ENCODE data around the gene C22orf42.

The C22orf42 gene, protein sequence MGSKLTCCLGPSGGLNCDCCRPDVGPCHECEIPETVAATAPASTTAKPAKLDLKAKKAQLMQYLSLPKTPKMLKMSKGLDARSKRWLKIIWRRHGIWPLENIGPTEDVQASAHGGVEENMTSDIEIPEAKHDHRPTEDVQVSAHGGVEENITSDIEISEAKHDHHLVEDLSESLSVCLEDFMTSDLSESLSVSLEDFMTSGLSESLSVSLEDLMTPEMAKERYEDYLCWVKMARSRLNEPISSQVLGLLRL

GRCh38 chr22:32158712-32159533 is at the start of gene C22orf42:
C22orf42 (minus strand) TSS chr22:32159303; CDS start chr22:32159215, 88 bp downstream.
- TF ChIP-seq, protein P1, sequence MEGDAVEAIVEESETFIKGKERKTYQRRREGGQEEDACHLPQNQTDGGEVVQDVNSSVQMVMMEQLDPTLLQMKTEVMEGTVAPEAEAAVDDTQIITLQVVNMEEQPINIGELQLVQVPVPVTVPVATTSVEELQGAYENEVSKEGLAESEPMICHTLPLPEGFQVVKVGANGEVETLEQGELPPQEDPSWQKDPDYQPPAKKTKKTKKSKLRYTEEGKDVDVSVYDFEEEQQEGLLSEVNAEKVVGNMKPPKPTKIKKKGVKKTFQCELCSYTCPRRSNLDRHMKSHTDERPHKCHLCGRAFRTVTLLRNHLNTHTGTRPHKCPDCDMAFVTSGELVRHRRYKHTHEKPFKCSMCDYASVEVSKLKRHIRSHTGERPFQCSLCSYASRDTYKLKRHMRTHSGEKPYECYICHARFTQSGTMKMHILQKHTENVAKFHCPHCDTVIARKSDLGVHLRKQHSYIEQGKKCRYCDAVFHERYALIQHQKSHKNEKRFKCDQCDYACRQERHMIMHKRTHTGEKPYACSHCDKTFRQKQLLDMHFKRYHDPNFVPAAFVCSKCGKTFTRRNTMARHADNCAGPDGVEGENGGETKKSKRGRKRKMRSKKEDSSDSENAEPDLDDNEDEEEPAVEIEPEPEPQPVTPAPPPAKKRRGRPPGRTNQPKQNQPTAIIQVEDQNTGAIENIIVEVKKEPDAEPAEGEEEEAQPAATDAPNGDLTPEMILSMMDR (conservative IDR thresholded peaks at IDR 0.05; ENCODE audit: low read depth, low read length) = no peak

GRCh38 chr22:32208681-32209080 is 49.6 kb upstream of the C22orf42 start:
- Histone ChIP-seq H3K4me1 (ENCODE audit: low read depth, poor library complexity, severe bottlenecking) (no peaks in the 10 kb centered on the region), H3K79me2 (ENCODE audit: insufficient read depth, low read depth) (no peaks in the 10 kb centered on the region), H3K36me3 (ENCODE audit: insufficient read depth) (no peaks in the 10 kb centered on the region), H3K27me3 (ENCODE audit: insufficient read depth, low read depth) (no peaks in the 10 kb centered on the region), H3K4me3 (IDR thresholded peaks at IDR 0.05; ENCODE audit: insufficient read depth, low read depth, low read length) (no peak overlapping the region), H4K20me1 (ENCODE audit: insufficient read depth) (no peaks in the 10 kb centered on the region), H3K4me2 (no peak overlapping the region), H3K9ac (no peak overlapping the region), H2AFZ (ENCODE audit: low read depth) (no peak overlapping the region), H3K27ac (no peak overlapping the region)
- TF ChIP-seq, protein P1 (conservative IDR thresholded peaks at IDR 0.05; ENCODE audit: low read depth, low read length) = no peak

More at GRCh38 chr22:32158712-32159533, at the start of gene C22orf42:
- no peaks in the 10 kb centered on the region for H4K20me1 ChIP-seq (ENCODE audit: insufficient read depth)
- no peak within 1 kb of the TSS for H3K9ac ChIP-seq
- H3K4me2 ChIP-seq = no peak within 1 kb of the TSS
- no peaks in the 10 kb centered on the region for H3K27me3 ChIP-seq (ENCODE audit: insufficient read depth, low read depth)
- H3K36me3 ChIP-seq (ENCODE audit: insufficient read depth) = no peaks in the 10 kb centered on the region
- H3K27ac ChIP-seq = no peak within 1 kb of the TSS
- H3K79me2 ChIP-seq (ENCODE audit: insufficient read depth, low read depth) = no peaks in the 10 kb centered on the region
- no peak within 1 kb of the TSS for H2AFZ ChIP-seq (ENCODE audit: low read depth)
- no peaks in the 10 kb centered on the region for H3K4me1 ChIP-seq (ENCODE audit: low read depth, poor library complexity, severe bottlenecking)
- H3K4me3 ChIP-seq (IDR thresholded peaks at IDR 0.05; ENCODE audit: insufficient read depth, low read depth, low read length) = no peak within 1 kb of the TSS

DNA sequence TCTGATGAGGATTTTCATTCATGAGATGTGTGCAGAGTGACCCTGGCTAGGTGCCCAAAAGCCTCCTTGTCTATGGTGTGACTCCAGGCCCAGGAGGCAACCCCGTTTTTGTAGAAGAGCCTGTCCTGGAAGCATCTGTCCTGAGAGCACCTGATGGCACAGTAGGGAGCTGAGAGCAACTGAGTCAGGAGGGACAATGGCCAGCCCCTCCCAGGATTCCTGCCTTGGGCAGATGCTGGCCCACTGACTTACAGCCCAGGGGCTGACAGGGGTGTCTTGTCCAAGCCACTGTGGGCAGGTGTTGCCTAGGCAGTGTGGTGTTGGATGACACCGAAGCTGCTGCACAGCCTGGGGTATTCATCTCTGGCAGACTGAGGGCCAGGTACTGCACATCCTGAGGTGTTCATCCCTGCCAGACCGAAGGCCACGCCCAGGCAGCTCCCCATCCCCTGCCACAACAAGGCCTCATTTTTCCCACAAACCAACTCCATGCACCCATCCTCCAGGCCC is 48.9 kb upstream of the C22orf42 start:
- no peak overlapping the region for H3K4me3 ChIP-seq (IDR thresholded peaks at IDR 0.05; ENCODE audit: insufficient read depth, low read depth, low read length)
- H3K9ac ChIP-seq = no peak overlapping the region
- H3K79me2 ChIP-seq (ENCODE audit: insufficient read depth, low read depth) = no peaks in the 10 kb centered on the region
- H4K20me1 ChIP-seq (ENCODE audit: insufficient read depth) = no peaks in the 10 kb centered on the region
- TF ChIP-seq, protein P1 (conservative IDR thresholded peaks at IDR 0.05; ENCODE audit: low read depth, low read length) = no peak
- H2AFZ ChIP-seq (ENCODE audit: low read depth) = no peak overlapping the region
- H3K27me3 ChIP-seq (ENCODE audit: insufficient read depth, low read depth) = no peaks in the 10 kb centered on the region
- no peaks in the 10 kb centered on the region for H3K36me3 ChIP-seq (ENCODE audit: insufficient read depth)
- no peak overlapping the region for H3K27ac ChIP-seq
- H3K4me1 ChIP-seq (ENCODE audit: low read depth, poor library complexity, severe bottlenecking) = no peaks in the 10 kb centered on the region
- H3K4me2 ChIP-seq = no peak overlapping the region

GRCh38 chr22:32206774-32207758 is 48.0 kb upstream of the C22orf42 start:
- Histone ChIP-seq H2AFZ (ENCODE audit: low read depth) (peak overlapping the region; percentile 69; the same call in 1 of the 2 replicates), H3K4me2 (peak overlapping the region; percentile 29; the same call in 1 of the 2 replicates)
- TF ChIP-seq, protein P1 (conservative IDR thresholded peaks at IDR 0.05; ENCODE audit: low read depth, low read length) = peak; percentile 72

More at GRCh38 chr22:32206774-32207758, 48.0 kb upstream of the C22orf42 start:
- no peak overlapping the region; the same call in 1 of the 2 replicates for H3K9ac ChIP-seq
- no peak overlapping the region for H3K4me3 ChIP-seq (IDR thresholded peaks at IDR 0.05; ENCODE audit: insufficient read depth, low read depth, low read length)
- no peak overlapping the region for H3K27ac ChIP-seq
- no peaks in the 10 kb centered on the region for H3K27me3 ChIP-seq (ENCODE audit: insufficient read depth, low read depth)
- no peaks in the 10 kb centered on the region for H3K36me3 ChIP-seq (ENCODE audit: insufficient read depth)
- H3K79me2 ChIP-seq (ENCODE audit: insufficient read depth, low read depth) = no peaks in the 10 kb centered on the region
- no peaks in the 10 kb centered on the region for H3K4me1 ChIP-seq (ENCODE audit: low read depth, poor library complexity, severe bottlenecking)
- no peaks in the 10 kb centered on the region for H4K20me1 ChIP-seq (ENCODE audit: insufficient read depth)

Measured in KMS-11 (cell line).